ENCODE measurements around the gene BACE1. TPM values are rescaled to one million over a fixed set of nuclear protein-coding genes. Genes with fewer than 3 reads are reported as not detected.

BACE1 gene
- total and polyA plus RNA-seq, 2 donors (not counting 3 experiments of a cell fraction or from before 2014, with no cell fraction given): 28.8 to 29.6 TPM

DNA sequence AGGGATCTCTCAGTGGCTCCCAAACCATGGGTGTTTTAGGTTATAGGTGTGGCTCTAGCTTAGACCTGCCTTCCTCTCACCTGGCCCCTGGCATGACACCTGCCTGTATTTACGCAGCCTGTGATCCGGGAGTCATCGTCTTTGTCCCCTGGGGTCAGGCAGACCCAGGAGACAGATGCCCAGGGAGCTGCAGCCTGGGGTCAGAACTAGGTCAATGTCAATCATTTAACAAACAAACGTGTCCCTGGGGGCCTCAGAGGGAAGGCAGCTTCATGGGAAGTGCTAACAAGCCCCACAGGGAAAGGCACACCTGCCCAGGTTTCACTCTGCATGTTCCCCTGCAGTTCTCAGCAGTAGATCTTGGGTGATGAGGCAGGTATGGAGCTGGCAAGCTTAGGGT lies 13.0 kb downstream of the BACE1 start:
- Histone ChIP-seq H2AFZ (ENCODE audit: low read depth, low read length) (no peak overlapping the region), H4K20me1 (replicated peaks; ENCODE audit: control insufficient read depth, extremely low read depth, insufficient read depth, low read length) (no peaks in the 10 kb centered on the region), H3K36me3 (ENCODE audit: control insufficient read depth in 2 of 2, extremely low read depth in 1 of 2, insufficient read depth in 2 of 2, low read length in 2 of 2) (peaks cover 0 to 2% of the 10 kb centered on the region in 2 experiments), H3K27me3 (ENCODE audit: control insufficient read depth in 2 of 2, insufficient read depth in 2 of 2, low read length in 2 of 2) (no peaks in the 10 kb centered on the region), H3K9me1 (replicated peaks; ENCODE audit: control insufficient read depth, extremely low read depth, insufficient read depth, low read length) (no peaks in the 10 kb centered on the region), H3K79me2 (ENCODE audit: control insufficient read depth, insufficient read depth, low read length) (no peaks in the 10 kb centered on the region), H3K9ac (replicated peaks; ENCODE audit: extremely low read depth, insufficient read depth, low read length) (no peak overlapping the region), H3K4me1 (ENCODE audit: control insufficient read depth, extremely low read depth, insufficient read depth, low read length) (no peaks in the 10 kb centered on the region), H3K4me3 (replicated peaks in 1 of 3; ENCODE audit: insufficient read depth in 1 of 3, low read depth in 1 of 3, low read length in 3 of 3) (no peak overlapping the region), H3K9me3 (replicated peaks; ENCODE audit: control insufficient read depth, insufficient read depth, low read length) (no peaks in the 10 kb centered on the region), H3K4me2 (ENCODE audit: insufficient read depth, low read length) (no peak overlapping the region), H3K27ac (ENCODE audit: insufficient read depth, low read depth, low read length) (no peak overlapping the region)
- FAIRE-seq: no peak
- dilution Hi-C loops (cut with MboI; ENCODE audit: extremely low pct_ligation_motif_present, low sequenced_read_pairs): no loop called here
- intact Hi-C loops (cut with micrococcal nuclease): no loop called here
- BruUV-seq (replicated peaks): no TSS peak
- ChIA-PET CTCF (interaction anchor here (1.2 kb wide), 1 partner anchor 24 kb away, joined by 3 read pairs; the partner anchor contains the start of gene CEP164), POLR2A (interaction anchor here (0.6 kb wide), 1 partner anchor 741 kb away, joined by 13 read pairs; no protein-coding TSS in a partner anchor)
- no peak for DNase-seq (ENCODE audit: low read depth, low spot score)
- TF ChIP-seq, protein P1, sequence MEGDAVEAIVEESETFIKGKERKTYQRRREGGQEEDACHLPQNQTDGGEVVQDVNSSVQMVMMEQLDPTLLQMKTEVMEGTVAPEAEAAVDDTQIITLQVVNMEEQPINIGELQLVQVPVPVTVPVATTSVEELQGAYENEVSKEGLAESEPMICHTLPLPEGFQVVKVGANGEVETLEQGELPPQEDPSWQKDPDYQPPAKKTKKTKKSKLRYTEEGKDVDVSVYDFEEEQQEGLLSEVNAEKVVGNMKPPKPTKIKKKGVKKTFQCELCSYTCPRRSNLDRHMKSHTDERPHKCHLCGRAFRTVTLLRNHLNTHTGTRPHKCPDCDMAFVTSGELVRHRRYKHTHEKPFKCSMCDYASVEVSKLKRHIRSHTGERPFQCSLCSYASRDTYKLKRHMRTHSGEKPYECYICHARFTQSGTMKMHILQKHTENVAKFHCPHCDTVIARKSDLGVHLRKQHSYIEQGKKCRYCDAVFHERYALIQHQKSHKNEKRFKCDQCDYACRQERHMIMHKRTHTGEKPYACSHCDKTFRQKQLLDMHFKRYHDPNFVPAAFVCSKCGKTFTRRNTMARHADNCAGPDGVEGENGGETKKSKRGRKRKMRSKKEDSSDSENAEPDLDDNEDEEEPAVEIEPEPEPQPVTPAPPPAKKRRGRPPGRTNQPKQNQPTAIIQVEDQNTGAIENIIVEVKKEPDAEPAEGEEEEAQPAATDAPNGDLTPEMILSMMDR (IDR thresholded peaks at IDR 0.05; ENCODE audit: extremely low read depth in 1 of 2, insufficient read depth in 1 of 2, low read depth in 1 of 2, low read length in 2 of 2): no peak
- TF ChIP-seq, protein P2, sequence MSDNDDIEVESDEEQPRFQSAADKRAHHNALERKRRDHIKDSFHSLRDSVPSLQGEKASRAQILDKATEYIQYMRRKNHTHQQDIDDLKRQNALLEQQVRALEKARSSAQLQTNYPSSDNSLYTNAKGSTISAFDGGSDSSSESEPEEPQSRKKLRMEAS (IDR thresholded peaks at IDR 0.05; ENCODE audit: insufficient read depth, insufficient read length): no peak
- TF ChIP-seq MYC (IDR thresholded peaks at IDR 0.05; ENCODE audit: low read depth, low read length): no peak

DNA sequence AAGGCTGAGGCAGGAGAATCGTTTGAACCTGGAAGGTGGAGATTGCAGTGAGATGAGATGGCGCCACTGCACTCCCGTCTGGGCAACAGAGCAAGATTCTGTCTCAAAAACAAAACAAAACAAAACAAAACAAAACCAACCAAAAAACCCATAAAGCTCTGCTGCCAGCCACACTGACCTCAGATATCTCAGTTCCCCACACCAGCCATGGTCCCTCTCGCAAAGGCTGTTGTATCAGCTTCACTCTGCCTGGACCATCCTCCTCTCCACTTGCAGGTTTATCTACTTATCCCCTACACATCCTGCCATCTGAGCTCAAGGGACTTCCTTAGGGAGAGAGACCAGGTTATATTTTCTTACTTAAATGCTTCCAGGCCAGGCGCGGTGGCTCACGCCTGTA lies 13.8 kb downstream of the BACE1 start:
- DNase-seq (ENCODE audit: low read depth, low spot score) (no peak), FAIRE-seq (no peak)
- dilution Hi-C loops (cut with MboI; ENCODE audit: extremely low pct_ligation_motif_present, low sequenced_read_pairs) (no loop called here), intact Hi-C loops (cut with micrococcal nuclease) (no loop called here)
- Histone ChIP-seq H3K4me3 (replicated peaks in 1 of 3; ENCODE audit: insufficient read depth in 1 of 3, low read depth in 1 of 3, low read length in 3 of 3) (no peak overlapping the region), H3K9me1 (replicated peaks; ENCODE audit: control insufficient read depth, extremely low read depth, insufficient read depth, low read length) (no peaks in the 10 kb centered on the region), H3K4me2 (ENCODE audit: insufficient read depth, low read length) (no peak overlapping the region), H3K36me3 (ENCODE audit: control insufficient read depth in 2 of 2, extremely low read depth in 1 of 2, insufficient read depth in 2 of 2, low read length in 2 of 2) (peaks cover 0 to 2% of the 10 kb centered on the region in 2 experiments), H3K9me3 (replicated peaks; ENCODE audit: control insufficient read depth, insufficient read depth, low read length) (no peaks in the 10 kb centered on the region), H3K9ac (replicated peaks; ENCODE audit: extremely low read depth, insufficient read depth, low read length) (no peak overlapping the region), H3K27ac (ENCODE audit: insufficient read depth, low read depth, low read length) (no peak overlapping the region), H3K79me2 (ENCODE audit: control insufficient read depth, insufficient read depth, low read length) (no peaks in the 10 kb centered on the region), H2AFZ (ENCODE audit: low read depth, low read length) (no peak overlapping the region), H3K4me1 (ENCODE audit: control insufficient read depth, extremely low read depth, insufficient read depth, low read length) (no peaks in the 10 kb centered on the region), H4K20me1 (replicated peaks; ENCODE audit: control insufficient read depth, extremely low read depth, insufficient read depth, low read length) (no peaks in the 10 kb centered on the region), H3K27me3 (ENCODE audit: control insufficient read depth in 2 of 2, insufficient read depth in 2 of 2, low read length in 2 of 2) (no peaks in the 10 kb centered on the region)
- no TSS peak for BruUV-seq (replicated peaks)
- TF ChIP-seq, protein P2 (IDR thresholded peaks at IDR 0.05; ENCODE audit: insufficient read depth, insufficient read length): no peak
- TF ChIP-seq, protein P1 (IDR thresholded peaks at IDR 0.05; ENCODE audit: extremely low read depth in 1 of 2, insufficient read depth in 1 of 2, low read depth in 1 of 2, low read length in 2 of 2): no peak
- TF ChIP-seq MYC (IDR thresholded peaks at IDR 0.05; ENCODE audit: low read depth, low read length) (no peak), POLR2A (IDR thresholded peaks at IDR 0.05; ENCODE audit: low read depth, low read length) (no peak), JUN (IDR thresholded peaks at IDR 0.05; ENCODE audit: borderline replicate concordance, insufficient read depth, insufficient read length, low read depth) (no peak)
- CTCF ChIA-PET: interaction anchor here (1.3 kb wide), 1 partner anchor 12 kb away, joined by 3 read pairs; no protein-coding TSS in a partner anchor
- POLR2A ChIA-PET: no interaction called here

Measured in endothelial cell of umbilical vein (primary cell).